Mesendoderm (in vitro differentiated cells): ENCODE results near the gene SOCS3.

ENCODE experiments used
- DNase-seq: peaks from one replicate; pipeline ENCODE4 v3.0.0; 2013
- H2AK5ac ChIP-seq: 2 replicates; pipeline ENCODE4 v1.6.1; 2013; ENCODE audit warnings: low read length, inconsistent platforms
- H2BK120ac ChIP-seq: 2 replicates; pipeline ENCODE4 v1.6.1; 2013; ENCODE audit warnings: low read depth, mild to moderate bottlenecking, low read length, moderate library complexity, mixed read lengths
- H2BK15ac ChIP-seq: replicated peaks from 2 replicates; pipeline ENCODE4 v1.6.1; 2013; ENCODE audit warnings: low read depth, mild to moderate bottlenecking, moderate library complexity
- H2BK5ac ChIP-seq: 2 replicates; pipeline ENCODE4 v1.6.1; 2013; ENCODE audit warnings: low read length, inconsistent platforms
- H3K18ac ChIP-seq: 2 replicates; pipeline ENCODE4 v1.6.1; 2013; ENCODE audit warnings: mild to moderate bottlenecking, low read length, mixed read lengths
- H3K23ac ChIP-seq: one replicate; pipeline ENCODE4 v1.6.1; 2013; ENCODE audit warnings: low read length
- H3K27ac ChIP-seq: 2 replicates; pipeline ENCODE4 v1.5.1; 2013; ENCODE audit warnings: low read depth, mild to moderate bottlenecking, inconsistent platforms, low read length, moderate library complexity
- H3K27me3 ChIP-seq: 2 replicates; pipeline ENCODE4 v1.6.1; 2013; ENCODE audit warnings: low read length, control low read depth, mild to moderate bottlenecking, inconsistent platforms; ENCODE audit not compliant: insufficient read depth, poor library complexity
- H3K36me3 ChIP-seq: 2 replicates; pipeline ENCODE4 v1.6.1; 2013; ENCODE audit warnings: low read length, inconsistent platforms; ENCODE audit not compliant: control insufficient read depth, insufficient read depth
- H3K4ac ChIP-seq: one replicate; pipeline ENCODE4 v1.6.1; 2013; ENCODE audit warnings: low read depth, mild to moderate bottlenecking, low read length, moderate library complexity
- H3K4me1 ChIP-seq: 2 replicates; pipeline ENCODE4 v1.6.1; 2013; ENCODE audit warnings: low read depth, low read length, inconsistent platforms; ENCODE audit not compliant: control insufficient read depth
- H3K4me2 ChIP-seq: 2 replicates; pipeline ENCODE4 v1.6.1; 2013; ENCODE audit warnings: low read length
- H3K4me3 ChIP-seq: 2 replicates; pipeline ENCODE4 v1.5.1; 2013; ENCODE audit warnings: mild to moderate bottlenecking, low read length
- H3K56ac ChIP-seq: one replicate; pipeline ENCODE4 v1.6.1; 2013; ENCODE audit warnings: low read length
- H3K79me1 ChIP-seq: 2 replicates; pipeline ENCODE4 v1.6.1; 2013; ENCODE audit warnings: low read length, inconsistent platforms
- H3K79me2 ChIP-seq: 2 replicates; pipeline ENCODE4 v1.6.1; 2013; ENCODE audit warnings: mild to moderate bottlenecking, low read length; ENCODE audit not compliant: control insufficient read depth, insufficient read depth
- H3K9ac ChIP-seq: 2 replicates; pipeline ENCODE4 v1.6.1; 2013; ENCODE audit warnings: low read length, inconsistent platforms
- H4K5ac ChIP-seq: one replicate; pipeline ENCODE4 v1.6.1; 2013; ENCODE audit warnings: low read length
- H4K8ac ChIP-seq: one replicate; pipeline ENCODE4 v1.6.1; 2013; ENCODE audit warnings: low read depth, mild to moderate bottlenecking, control low read depth, low read length, moderate library complexity
- WGBS: extraction: QIAGEN DNeasy Blood & Tissue Kit; methylation state at CpG from one replicate; pipeline ENCODE4 v1.1.7; 2013; ENCODE audit warnings: low lambda C conversion rate, missing lambda C conversion rate; ENCODE audit not compliant: insufficient coverage; ENCODE audit errors: extremely low coverage; 5-methylcytosine and 5-hydroxymethylcytosine counted together

SOCS3 gene

DNA sequence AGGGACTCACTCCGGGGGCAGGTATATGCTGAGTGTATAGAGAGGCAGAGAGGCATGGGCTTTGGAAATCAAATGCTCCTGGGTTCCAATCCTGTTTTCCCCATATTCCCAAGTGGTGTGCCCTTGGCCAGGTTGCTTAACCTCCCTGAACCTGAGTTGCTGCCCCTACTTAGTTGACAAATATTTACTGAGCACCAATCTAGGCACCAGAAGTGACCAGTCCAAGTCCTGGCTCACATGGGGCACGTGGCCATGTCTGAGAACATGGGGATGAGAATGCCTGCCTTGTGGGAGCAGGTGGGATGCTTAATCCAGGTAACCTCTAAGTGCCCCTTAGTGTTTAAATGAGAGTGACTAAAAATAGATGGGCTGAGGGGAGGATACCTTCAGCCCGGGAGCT is 4.2 kb downstream of the SOCS3 start:
- peaks cover 37% of the 10 kb centered on the region for H3K79me2 ChIP-seq
- no peak overlapping the region for H4K8ac ChIP-seq
- WGBS: no CpG with 5 or more reads among the region's 3 CpGs
- H3K4me3 ChIP-seq: no peak overlapping the region
- peak overlapping the region; percentile 53 for H3K18ac ChIP-seq
- H3K4me2 ChIP-seq: peak overlapping the region; percentile 1
- peaks cover 25% of the 10 kb centered on the region for H3K4me1 ChIP-seq
- no peak overlapping the region for H2BK5ac ChIP-seq
- no peak overlapping the region for H4K5ac ChIP-seq
- H2AK5ac ChIP-seq: no peak overlapping the region
- peak overlapping the region; percentile 69 for H3K27ac ChIP-seq
- peak overlapping the region; percentile 3 for H3K9ac ChIP-seq
- peaks cover 9% of the 10 kb centered on the region for H3K79me1 ChIP-seq
- H3K56ac ChIP-seq: peak overlapping the region; percentile 76
- H3K23ac ChIP-seq: no peak overlapping the region
- no peaks in the 10 kb centered on the region for H3K27me3 ChIP-seq
- no peak overlapping the region for H2BK120ac ChIP-seq
- H3K4ac ChIP-seq: no peak overlapping the region
- no peak for DNase-seq
- peaks cover 11% of the 10 kb centered on the region for H3K36me3 ChIP-seq
- H2BK15ac ChIP-seq: no peak overlapping the region

DNA sequence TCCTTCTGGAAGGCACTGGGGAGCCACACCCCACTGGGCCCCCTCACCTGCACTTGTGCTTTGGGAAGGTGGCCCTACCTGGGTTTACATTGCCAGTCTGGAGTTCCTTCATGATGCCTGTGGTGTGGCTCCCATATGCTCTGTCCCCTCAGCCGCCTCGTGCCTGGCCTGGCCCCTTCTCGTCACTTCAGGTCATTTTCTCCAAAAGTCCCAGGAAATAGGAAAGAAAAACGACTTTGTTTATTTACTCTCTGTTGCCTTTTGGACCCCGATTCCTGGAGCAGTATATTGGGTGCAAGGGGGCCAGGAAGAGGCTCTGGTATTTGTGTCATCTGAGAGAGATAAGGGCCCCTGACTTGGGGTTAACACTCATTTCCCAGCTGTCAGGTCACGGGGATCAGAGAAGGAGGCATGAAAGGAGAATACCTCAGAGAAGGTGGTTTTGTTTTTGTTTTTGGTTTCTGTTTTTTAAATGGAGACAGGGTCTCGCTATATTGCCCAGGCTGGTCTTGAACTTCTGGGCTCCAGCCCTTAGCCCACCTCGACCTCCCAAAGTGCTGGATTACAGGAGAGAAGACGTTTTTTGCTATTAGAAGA is 4.7 kb downstream of the SOCS3 start:
- H2BK5ac ChIP-seq: no peak overlapping the region

DNA sequence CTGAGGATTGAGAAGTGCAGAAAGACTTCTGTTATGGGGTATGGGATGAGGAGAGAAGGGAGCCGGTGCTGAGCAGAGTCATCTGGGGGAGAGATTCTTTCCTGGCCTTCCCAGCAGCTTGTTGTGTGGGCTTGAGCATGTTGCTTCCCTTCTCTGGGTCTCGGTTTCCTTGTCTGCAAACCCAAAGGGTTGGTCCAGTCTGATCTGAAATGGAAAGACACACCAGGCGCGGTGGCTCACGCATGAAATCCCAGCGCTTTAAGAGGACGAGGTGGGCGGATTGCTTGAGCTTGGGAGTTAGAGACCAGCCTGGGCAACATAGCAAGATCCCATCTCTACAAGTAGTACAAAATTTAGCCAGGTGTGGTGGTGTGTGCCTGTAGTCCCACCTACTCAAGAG is 6.0 kb downstream of the SOCS3 start:
- H4K8ac ChIP-seq: no peak overlapping the region
- peaks cover 11% of the 10 kb centered on the region for H3K36me3 ChIP-seq
- peak overlapping the region; percentile 81 for H3K18ac ChIP-seq
- peak overlapping the region; percentile 92 for H3K56ac ChIP-seq
- no peaks in the 10 kb centered on the region for H3K27me3 ChIP-seq
- peak overlapping the region; percentile 76 for H2BK120ac ChIP-seq
- peaks cover 25% of the 10 kb centered on the region for H3K4me1 ChIP-seq
- H3K27ac ChIP-seq: peak overlapping the region; percentile 98
- H3K9ac ChIP-seq: peak overlapping the region; percentile 69
- H3K79me2 ChIP-seq: peaks cover 28% of the 10 kb centered on the region
- DNase-seq: no peak
- no CpG with 5 or more reads among the region's 8 CpGs for WGBS
- H2BK5ac ChIP-seq: peak overlapping the region; percentile 97
- no peak overlapping the region for H4K5ac ChIP-seq
- peaks cover 9% of the 10 kb centered on the region for H3K79me1 ChIP-seq
- no peak overlapping the region for H3K4me2 ChIP-seq
- no peak overlapping the region for H2BK15ac ChIP-seq
- H3K23ac ChIP-seq: no peak overlapping the region
- peak overlapping the region; percentile 55 for H2AK5ac ChIP-seq
- no peak overlapping the region for H3K4me3 ChIP-seq
- H3K4ac ChIP-seq: peak overlapping the region; percentile 88

More for the DNA sequence above, 4.7 kb downstream of the SOCS3 start:
- no peak for DNase-seq
- Histone ChIP-seq H3K56ac (peak overlapping the region; percentile 6), H3K27me3 (no peaks in the 10 kb centered on the region), H3K79me1 (peaks cover 9% of the 10 kb centered on the region), H3K27ac (no peak overlapping the region), H4K5ac (no peak overlapping the region), H2BK120ac (no peak overlapping the region), H3K23ac (no peak overlapping the region), H2AK5ac (no peak overlapping the region), H3K4ac (no peak overlapping the region), H3K4me3 (no peak overlapping the region), H3K36me3 (peaks cover 11% of the 10 kb centered on the region), H3K18ac (peak overlapping the region; percentile 53), H3K4me1 (peaks cover 25% of the 10 kb centered on the region), H3K9ac (no peak overlapping the region), H3K4me2 (no peak overlapping the region), H2BK15ac (no peak overlapping the region), H4K8ac (no peak overlapping the region), H3K79me2 (peaks cover 37% of the 10 kb centered on the region)
- WGBS: no CpG with 5 or more reads among the region's 9 CpGs

DNA sequence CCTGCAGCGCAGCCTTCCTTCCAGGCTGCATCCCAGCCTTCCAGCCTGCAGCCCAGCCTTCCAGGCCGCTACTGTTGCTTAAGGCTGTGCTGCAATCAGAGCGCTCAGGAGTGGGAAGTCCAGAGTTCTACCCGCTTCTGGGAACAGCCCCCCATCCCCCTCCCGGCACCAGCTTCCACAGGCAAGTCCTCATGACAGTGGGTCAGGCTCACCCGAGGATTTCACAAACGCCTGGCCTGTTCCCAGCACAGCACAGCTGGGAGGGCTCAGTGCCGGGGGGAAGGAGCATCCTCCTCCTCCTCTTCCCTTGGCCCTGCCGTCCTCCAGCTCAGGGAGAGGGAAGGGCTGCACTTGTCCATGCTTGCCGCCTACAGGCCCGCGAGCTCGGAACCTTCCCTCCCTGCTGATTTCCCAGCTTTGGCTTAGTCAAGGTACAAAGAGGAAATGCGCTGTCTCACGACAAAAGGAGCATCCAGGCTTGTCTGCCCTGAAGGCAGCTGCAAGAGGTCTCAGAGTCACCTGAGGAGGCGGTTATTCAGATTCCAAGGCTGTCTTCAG is 8.3 kb downstream of the SOCS3 start:
- Histone ChIP-seq H3K18ac (peak overlapping the region; percentile 66), H3K9ac (peak overlapping the region; percentile 43), H3K27me3 (no peaks in the 10 kb centered on the region), H4K5ac (no peak overlapping the region), H3K4ac (no peak overlapping the region), H3K56ac (peak overlapping the region; percentile 80), H3K27ac (peak overlapping the region; percentile 88), H3K79me1 (peaks cover 6% of the 10 kb centered on the region), H2BK120ac (no peak overlapping the region), H4K8ac (no peak overlapping the region), H3K4me1 (peaks cover 19% of the 10 kb centered on the region), H3K4me2 (peak overlapping the region; percentile 4), H2BK15ac (no peak overlapping the region), H3K36me3 (no peaks in the 10 kb centered on the region), H2AK5ac (no peak overlapping the region), H3K23ac (peak overlapping the region; percentile 26), H3K4me3 (no peak overlapping the region), H2BK5ac (peak overlapping the region; percentile 84), H3K79me2 (peaks cover 7% of the 10 kb centered on the region)
- peak; percentile 98 for DNase-seq
- WGBS: no CpG with 5 or more reads among the region's 16 CpGs

GRCh38 chr17:78349891-78350642 is 9.8 kb downstream of the SOCS3 start:
- Histone ChIP-seq H3K9ac (no peak overlapping the region), H3K79me2 (no peaks in the 10 kb centered on the region), H3K4me1 (peaks cover 10% of the 10 kb centered on the region), H3K27me3 (no peaks in the 10 kb centered on the region), H3K18ac (no peak overlapping the region), H3K4me2 (no peak overlapping the region), H2BK120ac (no peak overlapping the region), H3K4ac (no peak overlapping the region), H2BK5ac (no peak overlapping the region), H4K5ac (no peak overlapping the region), H4K8ac (no peak overlapping the region), H2BK15ac (no peak overlapping the region), H3K56ac (no peak overlapping the region), H3K36me3 (no peaks in the 10 kb centered on the region), H3K23ac (no peak overlapping the region), H2AK5ac (no peak overlapping the region), H3K79me1 (no peaks in the 10 kb centered on the region), H3K4me3 (no peak overlapping the region), H3K27ac (no peak overlapping the region)
- WGBS: no CpG with 5 or more reads among the region's 4 CpGs
- DNase-seq: no peak
